Hematopoietic multipotent progenitor cell treated with erythropoietin and hydrocortisone succinate and interleukin-3 and kit ligand, for 6 days (in vitro differentiated cells): ENCODE results near the gene PIGH.
A peak's percentile ranks its signal among the peaks of the same experiment; 100 is the strongest.
"Not testable (repeated sequence)": the region's sequence is repeated elsewhere in the genome, so short reads cannot be mapped to it uniquely, and the experiment has no call there.

Experiments used
- DNase-seq: peaks from one replicate; pipeline ENCODE4 v3.0.0-alpha.2; 2015

PIGH gene

DNA sequence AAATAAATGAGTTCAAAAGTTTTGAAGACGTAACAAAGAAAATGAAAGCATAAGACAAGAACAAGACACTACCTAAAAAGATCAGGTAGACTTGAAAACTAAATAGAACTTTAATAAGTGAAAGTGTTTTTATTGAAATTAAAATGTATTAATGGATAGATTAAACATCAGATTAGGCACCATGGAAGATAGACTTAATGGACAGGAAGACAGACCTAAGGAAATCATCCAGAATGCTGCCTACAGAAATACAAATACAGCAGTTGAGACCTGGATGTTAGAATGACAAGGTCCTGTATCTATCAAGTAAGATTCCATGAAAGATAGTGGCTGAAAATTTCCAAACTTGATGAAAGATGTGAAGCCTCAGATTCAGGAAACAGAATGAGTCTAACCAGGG is 55.5 kb downstream of the PIGH start:
- no peak for DNase-seq

DNA sequence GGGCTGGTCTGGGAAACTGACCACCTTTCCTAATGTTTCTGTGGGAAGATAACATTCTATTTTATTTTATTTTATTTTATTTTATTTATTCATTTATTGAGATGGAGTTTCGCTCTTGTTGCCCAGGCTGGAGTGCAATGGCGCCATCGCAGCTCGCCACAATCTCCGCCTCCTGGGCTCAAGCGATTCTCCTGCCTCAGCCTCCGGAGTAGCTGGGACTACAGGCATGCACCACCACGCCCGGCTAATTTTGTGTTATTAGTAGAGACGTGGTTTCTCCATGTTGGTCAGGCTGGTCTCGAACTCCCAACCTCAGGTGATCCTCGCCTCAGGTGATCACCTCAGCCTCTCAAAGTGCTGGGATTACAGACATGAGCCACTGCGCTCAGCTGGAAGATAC is 57.4 kb downstream of the PIGH start:
- not testable (repeated sequence) for DNase-seq

DNA sequence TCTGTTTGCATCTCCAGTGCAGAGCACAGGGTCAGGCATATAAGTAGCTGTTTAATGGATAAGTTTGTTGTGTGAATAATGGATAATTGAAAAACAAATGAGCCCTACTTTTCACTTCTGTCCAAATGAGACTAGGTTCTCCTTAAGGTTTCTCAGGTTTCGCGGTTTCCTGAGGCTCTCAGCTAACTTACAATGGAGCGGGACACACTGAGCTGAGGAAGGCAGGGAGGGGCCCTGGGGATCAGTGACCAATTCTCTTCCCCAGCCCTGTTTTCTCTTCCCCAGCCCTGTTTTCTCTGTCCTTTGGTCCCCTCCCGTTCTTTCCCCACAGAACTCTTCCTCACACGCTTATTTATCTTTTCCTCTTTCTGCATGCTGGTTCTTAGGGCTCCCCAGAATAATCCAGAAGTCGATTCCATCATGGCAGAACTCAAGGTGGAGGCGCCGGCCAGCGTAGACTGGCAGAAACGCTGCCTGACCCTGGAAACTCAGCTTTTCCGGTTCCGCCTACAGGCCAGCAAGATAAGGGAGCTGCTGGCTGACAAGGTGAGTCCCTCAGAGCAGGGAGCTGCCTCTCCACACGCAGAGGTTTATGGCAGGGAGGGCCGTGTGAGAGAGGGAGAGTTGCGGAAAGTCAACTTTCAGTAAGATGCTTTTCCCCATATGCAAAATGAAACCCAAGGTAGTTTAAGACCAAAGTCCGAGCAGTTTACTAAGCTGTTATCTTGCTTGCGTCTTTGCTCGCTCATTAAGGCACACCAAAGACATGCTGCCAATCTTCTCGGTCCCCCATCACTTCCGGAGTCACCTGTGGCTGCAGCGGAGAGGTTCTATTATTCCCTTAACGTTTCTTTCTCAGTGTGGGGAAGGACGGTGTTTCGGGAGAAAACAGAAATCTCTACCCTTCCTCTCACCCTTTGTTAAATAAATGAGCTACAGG is 58.4 kb downstream of the PIGH start:
- peak; percentile 34 for DNase-seq
